ENCODE measurements around the gene MORN2.
A peak's percentile ranks its signal among the peaks of the same experiment; 100 is the strongest.

Gene MORN2

DNA sequence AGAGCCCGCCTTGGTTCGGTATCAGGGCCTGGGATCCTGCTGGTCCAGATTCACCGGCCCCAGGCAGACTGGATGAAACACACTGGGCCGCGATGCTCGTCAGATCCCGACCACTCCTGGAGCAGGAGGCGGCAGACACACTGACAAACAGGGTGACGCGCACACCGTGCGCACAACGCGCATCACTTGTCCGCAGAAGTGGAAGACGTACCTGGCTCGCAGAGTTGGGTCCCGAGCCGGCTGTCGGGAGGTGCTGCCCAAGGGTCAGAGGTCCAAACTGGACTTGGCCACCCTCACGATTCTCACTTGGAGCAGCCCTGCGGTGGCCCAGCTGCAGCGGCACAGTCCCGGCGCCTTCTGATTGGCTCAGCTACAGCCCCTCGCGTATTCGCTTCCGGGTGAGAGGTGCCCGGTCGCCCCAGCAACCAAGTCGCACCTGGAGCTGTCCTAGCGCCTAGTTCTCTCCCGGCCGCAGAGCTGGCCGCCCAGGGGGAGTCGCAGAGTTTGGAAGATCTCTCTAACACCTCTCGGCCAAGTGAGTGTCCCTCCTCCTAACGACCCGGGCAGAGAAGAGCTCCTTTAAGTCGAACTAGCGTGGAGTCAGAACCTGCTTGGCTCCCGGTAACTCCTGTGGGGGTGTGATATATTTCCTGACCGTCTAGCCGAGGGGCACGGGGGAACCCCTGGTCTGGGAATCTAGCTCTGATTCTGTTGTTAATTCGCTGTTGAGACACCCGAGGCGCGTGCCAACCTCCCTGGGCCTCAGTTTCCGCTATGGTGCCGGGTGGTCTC, at the start of gene MORN2, which contains the start of gene DHX57:
TSS of gene MORN2 (plus strand) at position 401 of the 792 bp plus-strand sequence.
TSS of gene DHX57 (minus strand) at position 359 of the 792 bp plus-strand sequence. CDS start 7,529 bp downstream, outside the sequence.
- peak; percentile 59 for DNase-seq

DNA sequence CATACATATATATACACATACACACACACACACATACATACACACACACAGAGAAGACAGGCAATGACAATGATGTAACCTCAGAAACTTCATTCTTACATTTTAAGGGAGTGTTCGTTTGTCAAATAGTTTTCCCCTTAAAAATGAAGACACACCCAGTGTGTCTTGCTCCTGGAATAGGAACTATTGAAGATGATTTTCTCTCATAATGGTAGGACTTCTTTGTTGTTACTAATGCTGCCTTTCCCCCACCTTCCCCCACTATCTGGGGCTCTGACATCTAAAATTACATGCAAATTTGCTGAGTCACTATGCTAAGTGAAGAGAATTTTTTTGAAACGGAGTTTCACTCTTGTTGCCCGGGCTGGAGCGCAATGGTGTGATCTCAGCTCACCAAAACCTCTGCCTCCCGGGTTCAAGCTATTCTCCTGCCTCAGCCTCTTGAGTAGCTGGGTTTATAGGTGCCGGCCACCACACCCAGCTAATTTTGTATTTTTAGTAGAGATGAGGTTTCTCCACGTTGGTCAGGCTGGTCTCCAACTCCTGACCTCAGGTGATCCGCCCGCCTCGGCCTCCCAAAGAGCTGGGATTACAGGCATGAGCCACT, 48.1 kb upstream of the MORN2 start:
- peak; percentile 22 for DNase-seq

GRCh38 chr2:38828460-38828859, 47.3 kb upstream of the MORN2 start:
- no peak for DNase-seq

DNA sequence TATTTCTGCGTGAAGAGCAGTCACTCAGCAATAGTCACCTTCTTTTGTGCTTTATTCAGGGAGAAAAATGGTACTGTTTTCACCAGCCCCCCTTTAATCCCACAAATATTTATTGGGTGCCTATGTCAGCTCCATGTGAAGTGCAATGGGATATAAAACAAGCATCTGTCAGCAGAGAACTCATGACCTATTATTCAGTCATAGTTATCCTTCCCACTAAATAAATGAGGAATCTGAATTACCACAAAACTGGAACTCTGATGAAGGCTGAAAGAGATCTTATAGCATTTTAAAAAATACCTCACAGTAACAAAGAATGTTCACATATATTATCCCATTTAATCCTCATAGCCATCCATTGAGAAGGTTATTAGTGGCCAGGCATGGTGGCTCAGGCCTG, 45.8 kb upstream of the MORN2 start:
- DNase-seq = no peak

DNA sequence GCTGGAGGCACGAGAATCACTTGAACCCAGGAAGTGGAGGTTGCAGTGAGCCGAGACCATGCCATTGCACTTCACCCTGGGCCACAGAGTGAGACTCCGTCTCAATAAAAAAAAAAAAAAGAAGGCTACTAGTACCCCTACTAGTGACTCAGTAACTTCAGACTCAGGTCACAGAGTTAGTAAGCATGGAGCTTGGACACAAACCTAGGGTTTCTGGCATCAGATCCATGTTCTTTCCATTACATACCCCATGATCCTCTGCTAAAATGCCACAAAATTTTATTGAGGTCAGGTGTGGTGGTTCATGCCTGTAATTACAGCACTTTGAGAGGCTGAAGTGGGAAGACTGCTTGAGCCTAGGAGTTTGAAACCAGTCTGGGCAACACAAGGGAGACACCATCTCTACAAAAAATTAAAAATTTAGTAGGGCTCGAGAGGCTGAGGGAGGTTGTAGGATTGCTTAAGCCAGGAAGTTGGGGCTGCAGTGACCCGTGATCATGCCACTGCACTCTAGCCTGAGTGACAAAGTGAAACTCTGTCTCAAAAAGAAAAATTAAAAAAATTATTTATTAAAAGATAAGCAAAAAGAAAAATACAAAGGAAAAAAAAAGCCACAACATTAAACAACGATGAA, 45.1 kb upstream of the MORN2 start:
- no peak for DNase-seq

- DNase-seq = no peak
Measured at GRCh38 chr2:38835015-38835601, 40.7 kb upstream of the MORN2 start.

GRCh38 chr2:38835990-38836389, 39.8 kb upstream of the MORN2 start:
- DNase-seq = no peak

GRCh38 chr2:38836791-38837190, 39.0 kb upstream of the MORN2 start:
- no peak for DNase-seq

DNA sequence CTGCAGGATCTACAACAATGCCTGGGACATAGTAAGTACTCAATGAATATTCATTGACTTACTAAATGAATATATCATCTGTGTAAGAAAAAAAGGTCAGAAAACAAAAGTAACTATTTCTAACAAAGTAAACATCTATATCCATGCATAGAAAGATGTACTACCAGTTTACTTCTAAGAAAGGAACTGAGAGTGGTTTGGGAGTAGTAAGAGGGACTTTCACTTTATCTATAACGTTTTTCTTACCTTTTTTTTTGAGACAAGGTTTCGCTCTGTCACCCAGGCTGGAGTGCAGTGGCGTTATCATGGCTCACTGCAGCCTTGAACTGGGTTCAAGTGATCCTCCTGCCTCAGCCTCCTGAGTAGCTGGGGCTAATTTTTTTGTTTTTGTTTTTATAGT, 25.7 kb upstream of the MORN2 start:
- DNase-seq = no peak

DNA sequence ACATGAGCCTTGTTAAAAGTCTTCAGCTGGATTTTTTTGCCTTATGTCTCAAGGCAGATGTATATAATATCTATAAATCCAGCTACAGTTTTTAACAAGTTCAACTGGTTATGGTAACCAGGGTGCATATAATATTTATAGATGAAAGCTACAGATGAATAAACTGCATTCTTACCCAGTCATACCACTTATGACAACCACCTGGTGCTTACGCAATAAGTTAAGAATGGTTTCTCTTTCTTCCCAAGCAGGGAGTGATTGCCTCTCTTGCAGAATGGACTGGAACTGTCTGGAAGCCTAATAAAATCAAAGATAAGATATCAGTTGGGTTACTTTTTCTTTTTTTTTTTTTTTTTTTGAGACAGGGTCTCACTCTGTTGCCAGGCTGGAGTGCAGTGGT, 19.6 kb upstream of the MORN2 start:
- no peak for DNase-seq

GRCh38 chr2:38862476-38862875, 13.3 kb upstream of the MORN2 start:
- no peak for DNase-seq

DNA sequence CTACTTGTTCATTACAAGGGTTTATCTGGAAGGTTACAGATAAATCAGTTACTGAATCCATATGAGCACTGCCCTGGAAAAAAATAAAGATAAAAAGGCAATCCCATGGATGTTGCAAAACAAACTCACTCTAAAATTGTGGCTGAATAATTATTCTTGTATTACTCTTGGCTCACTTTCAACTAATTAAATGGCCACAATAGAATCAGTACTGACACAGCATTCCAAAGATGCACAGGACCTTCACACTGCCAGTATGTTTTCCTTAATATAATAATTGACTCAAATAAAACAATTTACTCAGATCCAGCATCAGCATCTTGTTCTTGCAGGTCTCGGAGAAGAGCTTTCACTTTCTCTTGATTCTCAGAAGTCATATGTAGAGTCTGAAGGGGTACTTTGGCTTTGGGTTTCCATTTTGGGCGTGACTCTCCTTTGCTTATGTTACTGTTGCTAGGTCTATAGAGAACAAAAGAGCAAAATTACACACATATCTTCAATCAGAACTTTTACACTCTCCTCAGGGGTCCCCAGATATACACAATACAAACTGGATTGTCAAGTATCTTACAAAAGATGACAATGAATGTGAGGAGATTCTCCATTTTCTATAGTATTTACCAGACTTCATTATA, 12.6 kb upstream of the MORN2 start:
- DNase-seq = no peak

- DNase-seq = no peak
Measured at GRCh38 chr2:38866773-38867443, 8.9 kb upstream of the MORN2 start.

DNA sequence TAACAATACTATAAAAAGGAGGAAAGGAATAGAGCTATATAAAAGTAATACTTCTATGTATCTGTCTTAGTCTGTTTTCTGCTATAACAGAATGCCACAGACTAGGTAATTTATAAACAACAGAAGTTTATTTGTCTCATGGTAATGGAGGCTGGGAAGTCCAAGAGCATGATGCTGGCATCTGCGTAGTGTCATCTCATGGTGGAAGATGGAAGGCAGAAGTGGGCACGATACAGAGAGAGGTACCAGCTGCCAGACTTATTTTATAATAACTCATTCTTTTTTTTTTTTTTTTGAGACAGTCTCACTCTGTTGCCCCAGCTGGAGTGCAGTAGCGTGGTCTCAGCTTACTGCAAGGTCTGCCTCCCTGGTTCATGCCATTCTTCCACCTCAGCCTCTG, 4.3 kb upstream of the MORN2 start:
- DNase-seq = no peak

DNA sequence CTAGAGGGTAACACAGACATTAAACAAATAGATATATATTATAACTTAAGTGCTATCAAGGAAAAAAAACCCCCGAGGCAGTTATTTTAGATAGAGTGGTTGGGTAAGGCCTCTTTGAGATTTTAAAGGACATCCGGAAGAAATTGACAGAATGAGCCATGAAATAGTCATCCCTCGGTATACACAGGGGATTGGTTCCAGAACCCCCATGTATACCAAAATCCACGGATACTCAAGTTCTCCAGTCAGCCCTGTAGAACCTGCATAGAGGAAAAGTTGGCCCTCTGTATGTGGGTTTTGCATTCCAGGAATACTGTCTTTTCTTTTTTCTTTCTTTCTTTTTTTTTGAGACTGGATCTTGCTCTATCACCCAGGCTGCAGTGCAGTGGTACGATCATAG, 2.0 kb upstream of the MORN2 start:
- no peak for DNase-seq

- no peak for DNase-seq
Measured at GRCh38 chr2:38875227-38875575, 575 bp upstream of the MORN2 start.

DNA sequence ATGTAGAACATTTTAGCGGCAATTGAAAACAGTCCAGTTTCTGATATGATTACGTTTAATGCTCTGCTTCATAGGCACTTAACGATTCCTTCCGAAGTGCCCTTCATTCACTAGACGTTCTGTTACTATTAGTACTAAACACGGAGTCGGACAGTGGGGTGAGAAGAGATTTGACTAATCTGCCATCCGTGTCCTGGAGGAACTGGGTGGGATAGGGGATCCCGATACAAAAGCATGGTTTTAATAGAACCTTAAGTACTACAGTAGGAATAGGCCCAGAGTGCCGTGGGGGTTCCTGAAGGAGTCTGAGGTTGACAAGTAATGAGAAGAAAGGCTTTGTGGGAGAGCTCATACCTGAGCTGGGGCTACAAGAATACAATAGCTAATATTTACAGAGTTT, 631 bp downstream of the MORN2 start:
- DNase-seq = no peak

DNA sequence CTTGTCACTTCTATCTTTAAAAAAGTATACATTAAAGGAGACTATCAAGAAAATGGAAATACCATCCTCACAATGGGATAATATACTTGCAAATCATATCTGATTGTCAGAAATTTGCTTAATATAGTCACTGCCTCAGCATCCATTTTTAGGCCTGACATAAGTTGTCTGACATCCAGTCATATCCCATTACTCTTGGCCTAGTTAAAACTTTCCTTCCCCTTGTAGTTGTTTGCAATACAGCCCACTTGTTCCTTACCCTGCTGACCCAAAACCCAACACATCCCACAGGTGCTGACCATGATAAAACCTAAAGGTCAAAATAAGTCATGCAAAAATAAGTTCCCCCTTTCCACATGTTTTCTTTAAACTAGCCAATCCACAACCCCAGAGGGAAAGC, 10.3 kb downstream of the MORN2 start:
- DNase-seq = no peak

DNA sequence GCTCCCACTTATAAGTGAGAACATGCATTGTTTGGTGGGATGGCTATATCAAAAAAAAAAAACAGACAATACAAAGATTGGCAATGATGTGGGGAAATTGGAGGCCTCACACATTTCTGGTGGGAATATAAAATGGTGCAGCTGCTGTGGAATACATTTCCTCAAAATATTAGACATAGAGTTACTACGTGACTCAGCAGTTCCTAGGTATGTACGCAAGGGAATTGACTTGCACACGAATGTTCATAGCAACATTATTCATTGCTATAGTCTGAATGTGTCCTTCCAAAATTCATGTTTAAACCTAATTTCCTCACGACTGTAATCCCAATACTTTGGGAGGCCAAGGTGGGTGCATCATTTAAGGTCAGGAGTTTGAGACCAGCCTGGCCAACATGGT, 11.6 kb downstream of the MORN2 start:
- no peak for DNase-seq

GRCh38 chr2:38887902-38888554, 12.3 kb downstream of the MORN2 start:
- DNase-seq = no peak

DNA sequence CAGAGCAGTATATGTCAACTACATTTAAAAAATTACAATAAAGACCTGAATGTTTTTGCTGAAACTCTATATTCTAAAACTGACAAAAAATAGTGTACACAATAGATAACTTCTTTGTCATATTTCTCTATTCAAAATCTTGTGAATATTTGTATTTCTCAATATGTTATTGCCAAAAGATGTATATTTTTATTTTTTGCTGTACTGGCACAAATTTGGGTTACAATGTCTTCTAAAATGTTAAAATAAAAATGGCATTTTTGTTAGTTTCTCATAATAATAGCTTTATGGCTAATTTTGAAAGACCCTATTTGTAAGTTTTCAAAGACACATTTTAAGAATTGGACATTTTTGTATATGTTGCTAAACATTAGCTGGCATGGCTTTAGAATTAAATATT, 13.3 kb downstream of the MORN2 start:
- DNase-seq = no peak

- DNase-seq = no peak
Measured at GRCh38 chr2:38889575-38889974, 13.8 kb downstream of the MORN2 start, which contains the start of gene ARHGEF33. ARHGEF33 (plus strand) TSS chr2:38889875; CDS start chr2:38919448, 29,573 bp downstream.

All from DMS 273 treated with DMSO at 0.1 percent for 48 hours (cell line).